Measurements from ENCODE around the gene ATAD1. TPM values are rescaled to one million over a fixed set of nuclear protein-coding genes. Genes with fewer than 3 reads are reported as not detected.

Gene ATAD1
- total and polyA plus RNA-seq, 3 donors from 2014 or later: 68.5 to 162 (median 107) TPM

GRCh38 chr10:87706731-87707130, 111.3 kb downstream of the ATAD1 start:
- no peak for DNase-seq
- Histone ChIP-seq H3K4me1 (no peaks in the 10 kb centered on the region), H3K27me3 (no peaks in the 10 kb centered on the region), H3K36me3 (ENCODE audit: low read depth, missing control alignments) (no peaks in the 10 kb centered on the region), H3K9me3 (no peaks in the 10 kb centered on the region), H3K4me3 (no peak overlapping the region), H3K27ac (no peak overlapping the region)
- TF ChIP-seq POLR2A (IDR thresholded peaks at IDR 0.05) (no peak), CTCF (IDR thresholded peaks at IDR 0.05) (no peak)
- 85 to 87% methylated on average over 4 of the region's 4 CpGs for WGBS, 2 donors
- intact Hi-C loops (cut with DNase I; ENCODE audit: low total_unique reads): no loop called here

GRCh38 chr10:87705339-87705738, 112.7 kb downstream of the ATAD1 start:
- no peak overlapping the region for H3K27ac ChIP-seq
- peaks cover 3% of the 10 kb centered on the region for H3K4me1 ChIP-seq
- H3K9me3 ChIP-seq: no peaks in the 10 kb centered on the region
- TF ChIP-seq CTCF (IDR thresholded peaks at IDR 0.05) (no peak), POLR2A (IDR thresholded peaks at IDR 0.05) (no peak)
- no peaks in the 10 kb centered on the region for H3K27me3 ChIP-seq
- intact Hi-C loops (cut with DNase I; ENCODE audit: low total_unique reads): no loop called here
- no peaks in the 10 kb centered on the region for H3K36me3 ChIP-seq (ENCODE audit: low read depth, missing control alignments)
- H3K4me3 ChIP-seq: no peak overlapping the region
- DNase-seq: no peak

GRCh38 chr10:87703771-87704170, 114.3 kb downstream of the ATAD1 start:
- Histone ChIP-seq H3K36me3 (ENCODE audit: low read depth, missing control alignments) (no peaks in the 10 kb centered on the region), H3K4me1 (peaks cover 3% of the 10 kb centered on the region), H3K9me3 (no peaks in the 10 kb centered on the region), H3K4me3 (no peak overlapping the region), H3K27ac (no peak overlapping the region), H3K27me3 (no peaks in the 10 kb centered on the region)
- no peak for TF ChIP-seq POLR2A (IDR thresholded peaks at IDR 0.05)
- no peak for TF ChIP-seq CTCF (IDR thresholded peaks at IDR 0.05)
- WGBS, 2 donors: 60 to 73% methylated on average over 1 of the region's 1 CpG
- intact Hi-C loops (cut with DNase I; ENCODE audit: low total_unique reads): no loop called here
- no peak for DNase-seq

GRCh38 chr10:87702973-87703294, 115.1 kb downstream of the ATAD1 start:
- Histone ChIP-seq H3K4me3 (no peak overlapping the region), H3K4me1 (peaks cover 3% of the 10 kb centered on the region), H3K27ac (no peak overlapping the region), H3K9me3 (no peaks in the 10 kb centered on the region), H3K27me3 (no peaks in the 10 kb centered on the region), H3K36me3 (ENCODE audit: low read depth, missing control alignments) (no peaks in the 10 kb centered on the region)
- intact Hi-C loops (cut with DNase I; ENCODE audit: low total_unique reads): no loop called here
- DNase-seq: no peak
- WGBS, 2 donors: 94 to 100% methylated on average over 3 to 4 of the region's 4 CpGs
- TF ChIP-seq CTCF (IDR thresholded peaks at IDR 0.05): no peak
- TF ChIP-seq POLR2A (IDR thresholded peaks at IDR 0.05): no peak

GRCh38 chr10:87702260-87702972, 115.6 kb downstream of the ATAD1 start:
- Histone ChIP-seq H3K4me3 (no peak overlapping the region), H3K27ac (no peak overlapping the region), H3K36me3 (ENCODE audit: low read depth, missing control alignments) (no peaks in the 10 kb centered on the region), H3K4me1 (peaks cover 3% of the 10 kb centered on the region), H3K27me3 (no peaks in the 10 kb centered on the region), H3K9me3 (no peaks in the 10 kb centered on the region)
- intact Hi-C loops (cut with DNase I; ENCODE audit: low total_unique reads): no loop called here
- WGBS, 2 donors: 76 to 83% methylated on average over 9 of the region's 9 CpGs
- DNase-seq: no peak
- TF ChIP-seq POLR2A (IDR thresholded peaks at IDR 0.05): no peak
- TF ChIP-seq CTCF (IDR thresholded peaks at IDR 0.05): no peak

Measured in testis (tissue), 3 donors.